Fibroblast of lung (primary cell): ENCODE data around the gene EEPD1.

Experiments used
- EZH2 ChIP-seq: IDR thresholded peaks from 2 replicates; pipeline ENCODE4 v1.5.1; 2012; ENCODE audit warnings: low read length, control low read depth, mild to moderate bottlenecking; ENCODE audit errors: missing control alignments
- TF ChIP-seq, protein P1 (sequence below), 2 donors: IDR thresholded peaks in 1 of 2; conservative IDR thresholded peaks in 1 of 2; 1 replicate in 1 of 2; 2 replicates in 1 of 2; pipeline ENCODE4 v1.5.1; 2011 to 2012; ENCODE audit warnings: low read length in 2 of 2, control low read depth in 1 of 2, inconsistent platforms in 1 of 2, low read depth in 1 of 2, mild to moderate bottlenecking in 1 of 2

DNA sequence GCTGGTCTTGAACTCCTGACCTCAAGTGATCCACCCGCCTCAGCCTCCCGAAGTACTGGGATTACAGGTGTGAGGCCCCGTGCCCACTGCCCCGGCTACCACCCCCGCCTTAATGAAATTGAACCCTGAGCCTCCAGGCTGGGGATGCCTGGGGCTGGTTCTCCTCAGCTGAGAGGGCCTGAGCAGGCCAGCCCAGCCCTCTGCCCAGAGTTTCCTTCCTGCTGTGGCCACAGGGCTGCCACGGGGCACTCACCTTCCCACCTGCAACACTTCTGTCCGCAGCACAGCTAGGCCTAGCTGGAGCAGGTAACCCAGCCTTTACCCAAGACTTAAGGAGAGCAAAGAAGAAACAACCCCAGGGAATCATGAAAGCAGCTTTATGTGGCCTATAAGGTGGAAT is 158.5 kb downstream of the EEPD1 start:
- no peak for TF ChIP-seq EZH2
- TF ChIP-seq, protein P1, sequence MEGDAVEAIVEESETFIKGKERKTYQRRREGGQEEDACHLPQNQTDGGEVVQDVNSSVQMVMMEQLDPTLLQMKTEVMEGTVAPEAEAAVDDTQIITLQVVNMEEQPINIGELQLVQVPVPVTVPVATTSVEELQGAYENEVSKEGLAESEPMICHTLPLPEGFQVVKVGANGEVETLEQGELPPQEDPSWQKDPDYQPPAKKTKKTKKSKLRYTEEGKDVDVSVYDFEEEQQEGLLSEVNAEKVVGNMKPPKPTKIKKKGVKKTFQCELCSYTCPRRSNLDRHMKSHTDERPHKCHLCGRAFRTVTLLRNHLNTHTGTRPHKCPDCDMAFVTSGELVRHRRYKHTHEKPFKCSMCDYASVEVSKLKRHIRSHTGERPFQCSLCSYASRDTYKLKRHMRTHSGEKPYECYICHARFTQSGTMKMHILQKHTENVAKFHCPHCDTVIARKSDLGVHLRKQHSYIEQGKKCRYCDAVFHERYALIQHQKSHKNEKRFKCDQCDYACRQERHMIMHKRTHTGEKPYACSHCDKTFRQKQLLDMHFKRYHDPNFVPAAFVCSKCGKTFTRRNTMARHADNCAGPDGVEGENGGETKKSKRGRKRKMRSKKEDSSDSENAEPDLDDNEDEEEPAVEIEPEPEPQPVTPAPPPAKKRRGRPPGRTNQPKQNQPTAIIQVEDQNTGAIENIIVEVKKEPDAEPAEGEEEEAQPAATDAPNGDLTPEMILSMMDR (conservative IDR thresholded peaks at IDR 0.05 in 1 of 2, IDR thresholded peaks at IDR 0.05 in 1 of 2; ENCODE audit: low read depth in 1 of 2, low read length in 2 of 2), result no peak
